ENCODE data around the gene KCNK13. TPM values are rescaled to one million over a fixed set of nuclear protein-coding genes. Genes with fewer than 3 reads are reported as not detected.
"Not testable (repeated sequence)": the region's sequence is repeated elsewhere in the genome, so short reads cannot be mapped to it uniquely, and the experiment has no call there.

Gene KCNK13
- total RNA-seq (1.1 TPM), polyA plus RNA-seq (1.0 TPM)
- long read RNA-seq, donor 1 = 0 reads
- long read RNA-seq, donor 2 = 0 reads
- long read RNA-seq, donor 3 = 0 reads
- long read RNA-seq, donor 4 = 0 reads
- long read RNA-seq, donor 5, partial matches to known transcripts = 0 of 1 reads
- long read RNA-seq, donor 5, other reads (novel, unspliced or antisense) = 0 of 1 reads
- long read RNA-seq, donor 6 = 0 reads
- long read RNA-seq, donor 7, partial matches to known transcripts = 0 of 1 reads
- long read RNA-seq, donor 7, other reads (novel, unspliced or antisense) = 0 of 1 reads
- long read RNA-seq, donor 8 = 0 reads
- long read RNA-seq, donor 9 = 0 reads
- long read RNA-seq, donor 10, partial matches to known transcripts = 0 of 1 reads
- long read RNA-seq, donor 10, other reads (novel, unspliced or antisense) = 0 of 1 reads

- no peak within 1 kb of the TSS for H3K27ac ChIP-seq (ENCODE audit: low read depth in 1 of 2, low read length in 1 of 2)
- H3K4me1 ChIP-seq (ENCODE audit: control insufficient read depth in 2 of 2, insufficient read depth in 2 of 2, low read length in 2 of 2) = peaks cover 11 to 21% of the 10 kb centered on the region in 2 donors
- H3K27me3 ChIP-seq (ENCODE audit: control insufficient read depth in 2 of 2, insufficient read depth in 1 of 2, low read length in 1 of 2) = peaks cover 50 to 83% of the 10 kb centered on the region in 2 donors
- 1% methylated on average over 52 of the region's 52 CpGs for WGBS
- peak within 1 kb of the TSS; percentile 21 to 50 for H3K4me3 ChIP-seq (ENCODE audit: low read length in 2 of 2)
- peak in 1 of 9 donors; percentile 11 for DNase-seq (ENCODE audit: low read depth in 6 of 9, low spot score in 9 of 9)
- no peaks in the 10 kb centered on the region for H3K36me3 ChIP-seq (ENCODE audit: control insufficient read depth in 2 of 2, insufficient read depth in 2 of 2, low read length in 1 of 2)
- peaks cover 1 to 3% of the 10 kb centered on the region in 2 donors for H3K9me3 ChIP-seq (ENCODE audit: control insufficient read depth in 2 of 2, insufficient read depth in 1 of 2, low read length in 1 of 2)
These were observed at the start of gene KCNK13 for GRCh38 chr14:90061685-90062126. Gene KCNK13, plus strand, starts transcription at chr14:90061994. Its CDS starts 212 bp downstream, at chr14:90062206.

DNA sequence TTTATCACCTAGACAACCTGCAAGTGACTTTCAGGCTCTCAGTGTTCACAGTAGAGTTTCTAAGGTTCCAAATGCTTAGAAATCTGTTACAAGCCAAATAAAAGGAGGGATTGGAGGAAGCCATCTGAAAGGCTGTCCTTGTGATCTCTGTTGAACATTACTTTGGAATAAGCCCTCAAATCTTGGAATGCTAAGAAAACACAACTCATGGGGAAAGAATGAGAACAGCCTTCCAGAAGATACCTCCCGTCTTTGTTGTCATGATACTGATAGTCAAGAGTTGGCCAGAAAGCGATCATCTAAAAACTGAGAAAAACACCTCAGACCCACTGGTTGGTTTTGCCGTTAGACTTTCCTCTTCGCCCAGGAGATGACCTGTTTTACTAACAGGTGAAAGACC, 44.4 kb upstream of the KCNK13 start:
- Histone ChIP-seq H3K4me3 (ENCODE audit: low read length in 2 of 2) (no peak overlapping the region), H3K27ac (ENCODE audit: low read depth in 1 of 2, low read length in 1 of 2) (no peak overlapping the region), H3K27me3 (ENCODE audit: control insufficient read depth in 2 of 2, insufficient read depth in 1 of 2, low read length in 1 of 2) (no peaks in the 10 kb centered on the region), H3K36me3 (ENCODE audit: control insufficient read depth in 2 of 2, insufficient read depth in 2 of 2, low read length in 1 of 2) (peaks cover 32 to 51% of the 10 kb centered on the region in 2 donors), H3K4me1 (ENCODE audit: control insufficient read depth in 2 of 2, insufficient read depth in 2 of 2, low read length in 2 of 2) (no peaks in the 10 kb centered on the region), H3K9me3 (ENCODE audit: control insufficient read depth in 2 of 2, insufficient read depth in 1 of 2, low read length in 1 of 2) (peaks cover 0 to under 1% of the 10 kb centered on the region in 2 donors)
- WGBS = 98% methylated on average over 4 of the region's 4 CpGs
- no peak for DNase-seq (ENCODE audit: low read depth in 6 of 9, low spot score in 9 of 9)

DNA sequence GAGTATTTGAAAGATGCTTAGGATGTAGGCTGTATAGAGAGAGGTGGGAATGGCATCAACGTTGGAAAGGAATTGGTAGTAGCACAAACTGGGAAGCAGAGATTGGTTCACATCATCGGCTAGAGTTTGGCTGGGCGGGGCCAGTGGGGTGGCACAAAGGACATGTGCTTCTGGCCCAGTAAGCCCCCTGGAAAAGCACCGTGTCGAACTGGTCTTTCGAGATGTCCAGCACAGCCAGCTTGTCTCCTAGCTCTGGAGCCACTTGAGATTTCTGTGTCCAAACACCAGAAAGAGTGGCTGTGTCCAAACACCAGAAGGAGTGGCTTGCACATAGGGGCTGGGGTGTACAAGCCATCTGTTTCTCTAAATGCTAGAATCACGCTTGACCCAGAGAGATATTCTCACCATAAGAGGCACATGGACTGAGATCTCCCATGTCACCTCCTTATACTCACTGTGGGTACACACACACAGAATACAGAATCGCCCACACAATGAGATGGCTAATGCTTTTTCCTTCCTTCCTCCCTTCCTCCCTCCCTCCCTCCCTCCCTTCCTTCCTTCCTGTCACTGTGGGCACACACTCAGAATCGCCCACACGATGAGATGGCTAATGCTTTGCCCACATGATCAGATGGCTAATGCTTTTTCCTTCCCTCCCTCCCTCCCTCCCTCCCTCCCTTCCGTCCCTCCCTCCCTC, 41.8 kb upstream of the KCNK13 start:
- Histone ChIP-seq H3K36me3 (ENCODE audit: control insufficient read depth in 2 of 2, insufficient read depth in 2 of 2, low read length in 1 of 2) (peaks cover 45 to 52% of the 10 kb centered on the region in 2 donors), H3K27me3 (ENCODE audit: control insufficient read depth in 2 of 2, insufficient read depth in 1 of 2, low read length in 1 of 2) (no peaks in the 10 kb centered on the region), H3K27ac (ENCODE audit: low read depth in 1 of 2, low read length in 1 of 2) (no peak overlapping the region), H3K4me1 (ENCODE audit: control insufficient read depth in 2 of 2, insufficient read depth in 2 of 2, low read length in 2 of 2) (no peaks in the 10 kb centered on the region), H3K4me3 (ENCODE audit: low read length in 2 of 2) (no peak overlapping the region), H3K9me3 (ENCODE audit: control insufficient read depth in 2 of 2, insufficient read depth in 1 of 2, low read length in 1 of 2) (no peaks in the 10 kb centered on the region)
- no peak for DNase-seq (ENCODE audit: low read depth in 6 of 9, low spot score in 9 of 9)
- 95% methylated on average over 11 of the region's 11 CpGs for WGBS

- H3K36me3 ChIP-seq (ENCODE audit: control insufficient read depth in 2 of 2, insufficient read depth in 2 of 2, low read length in 1 of 2) = peaks cover 46 to 48% of the 10 kb centered on the region in 2 donors
- H3K4me1 ChIP-seq (ENCODE audit: control insufficient read depth in 2 of 2, insufficient read depth in 2 of 2, low read length in 2 of 2) = no peaks in the 10 kb centered on the region
- H3K9me3 ChIP-seq (ENCODE audit: control insufficient read depth in 2 of 2, insufficient read depth in 1 of 2, low read length in 1 of 2) = no peaks in the 10 kb centered on the region
- DNase-seq (ENCODE audit: low read depth in 6 of 9, low spot score in 9 of 9) = no peak
- no peak overlapping the region for H3K27ac ChIP-seq (ENCODE audit: low read depth in 1 of 2, low read length in 1 of 2)
- no peaks in the 10 kb centered on the region for H3K27me3 ChIP-seq (ENCODE audit: control insufficient read depth in 2 of 2, insufficient read depth in 1 of 2, low read length in 1 of 2)
- H3K4me3 ChIP-seq (ENCODE audit: low read length in 2 of 2) = no peak overlapping the region
- 97% methylated on average over 7 of the region's 7 CpGs for WGBS
These were observed 38.5 kb upstream of the KCNK13 start for GRCh38 chr14:90023176-90023896.

- no peaks in the 10 kb centered on the region for H3K9me3 ChIP-seq (ENCODE audit: control insufficient read depth in 2 of 2, insufficient read depth in 1 of 2, low read length in 1 of 2)
- WGBS = 97% methylated on average over 3 of the region's 3 CpGs
- no peaks in the 10 kb centered on the region for H3K27me3 ChIP-seq (ENCODE audit: control insufficient read depth in 2 of 2, insufficient read depth in 1 of 2, low read length in 1 of 2)
- H3K4me1 ChIP-seq (ENCODE audit: control insufficient read depth in 2 of 2, insufficient read depth in 2 of 2, low read length in 2 of 2) = no peaks in the 10 kb centered on the region
- no peak overlapping the region for H3K4me3 ChIP-seq (ENCODE audit: low read length in 2 of 2)
- peaks cover 37 to 41% of the 10 kb centered on the region in 2 donors for H3K36me3 ChIP-seq (ENCODE audit: control insufficient read depth in 2 of 2, insufficient read depth in 2 of 2, low read length in 1 of 2)
- H3K27ac ChIP-seq (ENCODE audit: low read depth in 1 of 2, low read length in 1 of 2) = no peak overlapping the region
- no peak for DNase-seq (ENCODE audit: low read depth in 6 of 9, low spot score in 9 of 9)
These were observed 36.9 kb upstream of the KCNK13 start for GRCh38 chr14:90024910-90025309.

DNA sequence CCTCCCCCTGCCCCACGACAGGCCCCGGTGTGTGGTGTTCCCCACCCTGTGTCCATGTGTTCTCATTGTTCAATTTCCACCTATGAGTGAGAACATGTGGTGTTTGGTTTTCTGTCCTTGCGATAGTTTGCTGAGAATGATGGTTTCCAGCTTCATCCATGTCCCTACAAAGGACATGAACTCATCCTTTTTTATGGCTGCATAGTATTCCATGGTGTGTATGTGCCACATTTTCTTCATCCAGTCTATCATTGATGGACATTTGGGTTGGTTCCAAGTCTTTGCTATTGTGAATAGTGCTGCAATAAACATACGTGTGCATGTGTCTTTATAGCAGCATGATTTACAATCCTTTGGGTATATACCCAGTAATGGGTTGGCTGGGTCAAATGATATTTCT, 35.2 kb upstream of the KCNK13 start:
- H3K36me3 ChIP-seq (ENCODE audit: control insufficient read depth in 2 of 2, insufficient read depth in 2 of 2, low read length in 1 of 2) = peaks cover 37 to 41% of the 10 kb centered on the region in 2 donors
- not testable (repeated sequence) for H3K27ac ChIP-seq (ENCODE audit: low read depth in 1 of 2, low read length in 1 of 2); H3K4me1 ChIP-seq (ENCODE audit: control insufficient read depth in 2 of 2, insufficient read depth in 2 of 2, low read length in 2 of 2); DNase-seq (ENCODE audit: low read depth in 6 of 9, low spot score in 9 of 9); H3K27me3 ChIP-seq (ENCODE audit: control insufficient read depth in 2 of 2, insufficient read depth in 1 of 2, low read length in 1 of 2); H3K4me3 ChIP-seq (ENCODE audit: low read length in 2 of 2); H3K9me3 ChIP-seq (ENCODE audit: control insufficient read depth in 2 of 2, insufficient read depth in 1 of 2, low read length in 1 of 2)
- WGBS = 98% methylated on average over 4 of the region's 4 CpGs

GRCh38 chr14:90027842-90028241, 34.0 kb upstream of the KCNK13 start:
- Histone ChIP-seq H3K27ac (ENCODE audit: low read depth in 1 of 2, low read length in 1 of 2) (no peak overlapping the region), H3K4me1 (ENCODE audit: control insufficient read depth in 2 of 2, insufficient read depth in 2 of 2, low read length in 2 of 2) (no peaks in the 10 kb centered on the region), H3K4me3 (ENCODE audit: low read length in 2 of 2) (no peak overlapping the region), H3K27me3 (ENCODE audit: control insufficient read depth in 2 of 2, insufficient read depth in 1 of 2, low read length in 1 of 2) (no peaks in the 10 kb centered on the region), H3K9me3 (ENCODE audit: control insufficient read depth in 2 of 2, insufficient read depth in 1 of 2, low read length in 1 of 2) (no peaks in the 10 kb centered on the region), H3K36me3 (ENCODE audit: control insufficient read depth in 2 of 2, insufficient read depth in 2 of 2, low read length in 1 of 2) (peaks cover 35 to 36% of the 10 kb centered on the region in 2 donors)
- WGBS = 93% methylated on average over 1 of the region's 1 CpG
- no peak for DNase-seq (ENCODE audit: low read depth in 6 of 9, low spot score in 9 of 9)

DNA sequence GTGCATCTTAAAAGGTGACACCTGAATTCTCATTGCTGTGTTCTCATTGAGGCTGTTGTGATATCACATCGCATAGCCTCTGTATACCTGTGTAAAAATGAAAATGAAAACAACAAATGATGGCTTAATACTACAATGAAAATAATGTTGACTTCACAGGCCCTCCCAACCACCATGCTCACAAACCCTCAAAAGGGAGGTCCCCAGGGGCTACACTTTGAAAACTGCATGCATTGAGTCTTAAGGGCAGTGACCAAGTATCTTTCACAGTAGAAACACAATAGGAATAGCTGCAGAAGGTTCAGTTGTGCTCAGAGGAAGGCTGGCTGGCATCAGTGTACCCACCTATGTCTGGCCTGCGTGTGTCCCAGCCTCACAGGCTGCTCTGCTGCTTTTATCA, 27.6 kb upstream of the KCNK13 start:
- Histone ChIP-seq H3K4me1 (ENCODE audit: control insufficient read depth in 2 of 2, insufficient read depth in 2 of 2, low read length in 2 of 2) (no peaks in the 10 kb centered on the region), H3K27ac (ENCODE audit: low read depth in 1 of 2, low read length in 1 of 2) (no peak overlapping the region), H3K36me3 (ENCODE audit: control insufficient read depth in 2 of 2, insufficient read depth in 2 of 2, low read length in 1 of 2) (peaks cover 31 to 38% of the 10 kb centered on the region in 2 donors), H3K27me3 (ENCODE audit: control insufficient read depth in 2 of 2, insufficient read depth in 1 of 2, low read length in 1 of 2) (no peaks in the 10 kb centered on the region), H3K4me3 (ENCODE audit: low read length in 2 of 2) (no peak overlapping the region), H3K9me3 (ENCODE audit: control insufficient read depth in 2 of 2, insufficient read depth in 1 of 2, low read length in 1 of 2) (no peaks in the 10 kb centered on the region)
- WGBS = 99% methylated on average over 2 of the region's 2 CpGs
- no peak for DNase-seq (ENCODE audit: low read depth in 6 of 9, low spot score in 9 of 9)
